NCI-H1092 treated with DMSO at 0.1 percent for 48 hours (cell line): ENCODE results near the gene RYR1.
"Not testable (repeated sequence)": the region's sequence is repeated elsewhere in the genome, so short reads cannot be mapped to it uniquely, and the experiment has no call there.

Experiments
- DNase-seq: peaks from one replicate; lab custom pipeline; 2025; lab: John Stamatoyannopoulos, UW

RYR1 gene

GRCh38 chr19:38490861-38491260 lies 57.4 kb downstream of the RYR1 start:
- DNase-seq: no peak

GRCh38 chr19:38492181-38492813 lies 58.8 kb downstream of the RYR1 start:
- DNase-seq: no peak

GRCh38 chr19:38494379-38494778 lies 60.9 kb downstream of the RYR1 start:
- DNase-seq: no peak

GRCh38 chr19:38495375-38495774 lies 61.9 kb downstream of the RYR1 start:
- not testable (repeated sequence) for DNase-seq

- no peak for DNase-seq
Measured at GRCh38 chr19:38496116-38496515, 62.6 kb downstream of the RYR1 start.

GRCh38 chr19:38496603-38497487 lies 63.4 kb downstream of the RYR1 start:
- no peak for DNase-seq

GRCh38 chr19:38497907-38498306 lies 64.4 kb downstream of the RYR1 start:
- no peak for DNase-seq

- DNase-seq: no peak
Measured at GRCh38 chr19:38499532-38499931, 66.0 kb downstream of the RYR1 start.

GRCh38 chr19:38500450-38500849 lies 67.0 kb downstream of the RYR1 start:
- no peak for DNase-seq

GRCh38 chr19:38502410-38503076 lies 69.1 kb downstream of the RYR1 start:
- no peak for DNase-seq

- DNase-seq: no peak
Measured at GRCh38 chr19:38503077-38503410, 69.6 kb downstream of the RYR1 start.

GRCh38 chr19:38505958-38506357 lies 72.5 kb downstream of the RYR1 start:
- no peak for DNase-seq

- no peak for DNase-seq
Measured at GRCh38 chr19:38506375-38506722, 72.9 kb downstream of the RYR1 start.

GRCh38 chr19:38506723-38507550 lies 73.4 kb downstream of the RYR1 start:
- DNase-seq: no peak

GRCh38 chr19:38507551-38508127 lies 74.1 kb downstream of the RYR1 start:
- DNase-seq: no peak

- no peak for DNase-seq
Measured at GRCh38 chr19:38508507-38508906, 75.0 kb downstream of the RYR1 start.

- no peak for DNase-seq
Measured at GRCh38 chr19:38509027-38509426, 75.5 kb downstream of the RYR1 start.

- no peak for DNase-seq
Measured at GRCh38 chr19:38511074-38511708, 77.7 kb downstream of the RYR1 start.

- DNase-seq: no peak
Measured at GRCh38 chr19:38512277-38512676, 78.8 kb downstream of the RYR1 start.

- not testable (repeated sequence) for DNase-seq
Measured at GRCh38 chr19:38513156-38513555, 79.7 kb downstream of the RYR1 start.

GRCh38 chr19:38513762-38514167 lies 80.3 kb downstream of the RYR1 start:
- no peak for DNase-seq
